ENCODE measurements around the gene CD72. TPM values are rescaled to one million over a fixed set of nuclear protein-coding genes. Genes with fewer than 3 reads are reported as not detected.

Gene CD72
- total RNA-seq, 1 donor from 2014 or later = 5.6 TPM

DNA sequence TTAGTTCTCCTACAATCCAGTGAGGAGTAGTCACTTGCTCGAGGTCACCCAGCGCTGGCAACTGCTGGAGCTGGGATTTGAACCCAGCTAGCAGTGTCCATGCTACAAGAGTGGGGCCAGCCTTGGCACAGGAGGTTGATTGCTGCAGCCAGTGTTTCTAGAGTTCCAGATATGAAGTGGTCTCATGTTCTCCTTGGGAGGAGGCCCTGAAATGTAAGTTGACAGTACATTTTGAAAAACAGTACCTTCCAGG lies 40.7 kb upstream of the CD72 start:
- intact Hi-C loops (cut with DNase I) = loop anchor here (2.0 to 10.0 kb wide), 3 partner anchors 33 to 156 kb away; partner anchors contain the start of genes HINT2 and SPAG8
- no peaks in the 10 kb centered on the region for H3K27me3 ChIP-seq
- peak overlapping the region; percentile 96 for H3K27ac ChIP-seq
- no peak for DNase-seq (ENCODE audit: extremely low spot score in 2 of 2)
- peak overlapping the region; percentile 84 to 97 for H3K4me3 ChIP-seq
- no peak for TF ChIP-seq POLR2A (IDR thresholded peaks at IDR 0.05)
- TF ChIP-seq, protein P1, sequence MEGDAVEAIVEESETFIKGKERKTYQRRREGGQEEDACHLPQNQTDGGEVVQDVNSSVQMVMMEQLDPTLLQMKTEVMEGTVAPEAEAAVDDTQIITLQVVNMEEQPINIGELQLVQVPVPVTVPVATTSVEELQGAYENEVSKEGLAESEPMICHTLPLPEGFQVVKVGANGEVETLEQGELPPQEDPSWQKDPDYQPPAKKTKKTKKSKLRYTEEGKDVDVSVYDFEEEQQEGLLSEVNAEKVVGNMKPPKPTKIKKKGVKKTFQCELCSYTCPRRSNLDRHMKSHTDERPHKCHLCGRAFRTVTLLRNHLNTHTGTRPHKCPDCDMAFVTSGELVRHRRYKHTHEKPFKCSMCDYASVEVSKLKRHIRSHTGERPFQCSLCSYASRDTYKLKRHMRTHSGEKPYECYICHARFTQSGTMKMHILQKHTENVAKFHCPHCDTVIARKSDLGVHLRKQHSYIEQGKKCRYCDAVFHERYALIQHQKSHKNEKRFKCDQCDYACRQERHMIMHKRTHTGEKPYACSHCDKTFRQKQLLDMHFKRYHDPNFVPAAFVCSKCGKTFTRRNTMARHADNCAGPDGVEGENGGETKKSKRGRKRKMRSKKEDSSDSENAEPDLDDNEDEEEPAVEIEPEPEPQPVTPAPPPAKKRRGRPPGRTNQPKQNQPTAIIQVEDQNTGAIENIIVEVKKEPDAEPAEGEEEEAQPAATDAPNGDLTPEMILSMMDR (IDR thresholded peaks at IDR 0.05) = no peak
- TF ChIP-seq POLR2AphosphoS5 (IDR thresholded peaks at IDR 0.05; ENCODE audit: insufficient read depth in 1 of 2, low read depth in 1 of 2) = no peak
- H3K4me1 ChIP-seq = peaks cover 18% of the 10 kb centered on the region
- no peaks in the 10 kb centered on the region for H3K9me3 ChIP-seq
- H3K36me3 ChIP-seq = peaks cover 0 to 11% of the 10 kb centered on the region in 2 donors

DNA sequence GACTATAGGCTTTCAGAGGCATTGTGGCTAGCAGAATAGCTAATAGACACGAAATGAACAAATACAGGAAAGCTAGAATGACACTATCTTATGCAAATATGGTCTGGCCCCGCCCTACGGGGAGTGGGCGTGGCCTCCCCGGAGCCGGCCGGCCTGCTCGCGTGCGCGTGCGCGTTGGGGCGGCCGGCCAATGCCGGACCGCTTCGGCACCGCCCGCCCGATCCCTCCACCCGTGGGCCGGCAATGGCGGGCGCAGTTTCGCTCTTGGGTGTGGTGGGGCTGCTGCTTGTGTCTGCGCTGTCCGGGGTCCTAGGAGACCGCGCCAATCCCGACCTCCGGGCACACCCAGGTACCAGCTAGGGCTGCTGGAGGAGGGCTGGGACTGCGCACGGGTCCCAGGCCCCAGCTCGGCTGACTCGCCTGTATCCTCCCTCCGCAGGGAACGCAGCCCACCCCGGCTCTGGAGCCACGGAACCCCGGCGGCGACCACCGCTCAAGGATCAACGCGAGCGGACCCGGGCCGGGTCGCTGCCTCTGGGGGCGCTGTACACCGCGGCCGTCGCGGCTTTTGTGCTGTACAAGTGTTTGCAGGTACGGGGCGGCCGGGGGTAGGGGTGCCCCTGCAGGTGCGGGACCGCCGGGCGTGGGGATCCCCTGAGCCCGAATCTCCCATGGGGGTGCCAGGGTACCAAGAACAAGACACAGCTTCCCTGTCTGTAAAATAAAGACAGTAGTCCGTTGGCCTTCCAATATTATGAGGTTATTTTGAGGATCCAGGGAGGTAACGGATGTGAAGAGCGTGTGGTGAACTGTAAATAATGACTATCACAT lies 40.1 kb upstream of the CD72 start, which contains the start of gene CCDC107:
Gene CCDC107 (plus strand): TSS at position 156 of the 831 bp plus-strand sequence. CDS start 88 bp downstream, at position 244.
- H3K27me3 ChIP-seq = no peaks in the 10 kb centered on the region
- no peak for DNase-seq (ENCODE audit: extremely low spot score in 2 of 2)
- H3K9me3 ChIP-seq = no peaks in the 10 kb centered on the region
- peaks cover 0 to 11% of the 10 kb centered on the region in 2 donors for H3K36me3 ChIP-seq
- peaks cover 18% of the 10 kb centered on the region for H3K4me1 ChIP-seq
- peak within 1 kb of the TSS; percentile 96 for H3K27ac ChIP-seq
- intact Hi-C loops (cut with DNase I) = loop anchor here (2.0 to 10.0 kb wide), 3 partner anchors 34 to 156 kb away; partner anchors contain the start of genes HINT2 and SPAG8
- peak within 1 kb of the TSS; percentile 84 to 97 for H3K4me3 ChIP-seq
- TF ChIP-seq POLR2A (IDR thresholded peaks at IDR 0.05) = peak; percentile 83 to 96
- TF ChIP-seq, protein P1 (IDR thresholded peaks at IDR 0.05) = peak in 2 of 3 experiments; percentile 31 to 63
- TF ChIP-seq POLR2AphosphoS5 (IDR thresholded peaks at IDR 0.05; ENCODE audit: insufficient read depth in 1 of 2, low read depth in 1 of 2) = peak in 1 of 2 donors; percentile 64

DNA sequence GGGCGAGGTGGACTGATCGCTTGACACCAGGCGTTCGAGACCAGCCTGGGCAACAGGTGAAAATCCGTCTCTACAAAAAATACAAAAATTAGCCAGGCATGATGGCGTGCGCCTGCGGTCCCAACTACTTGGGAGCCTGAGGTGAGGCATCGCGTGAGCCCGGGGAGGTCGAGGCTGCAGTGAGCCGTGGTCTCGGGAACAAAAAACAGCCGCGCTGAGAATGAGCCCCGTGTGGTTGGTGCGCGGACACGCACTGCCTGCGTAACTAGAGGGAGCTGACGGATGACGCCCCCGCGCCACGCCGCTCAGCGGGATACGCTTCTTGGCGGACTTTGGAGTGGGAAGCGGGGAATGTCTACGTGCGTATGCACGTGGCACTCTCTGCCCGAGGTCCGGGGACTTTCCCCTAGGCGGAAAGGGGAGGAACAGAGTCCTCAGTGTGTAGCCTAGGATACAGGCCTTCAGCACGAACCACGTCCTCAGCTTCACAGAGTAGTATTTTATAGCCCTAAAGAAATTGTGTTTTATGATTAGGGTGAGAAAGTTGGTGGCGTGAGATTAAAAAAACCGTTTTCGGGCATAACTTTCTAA lies 39.4 kb upstream of the CD72 start, which contains the start of gene RMRP:
Gene RMRP (minus strand): TSS at position 474 of the 591 bp plus-strand sequence.
- Histone ChIP-seq H3K27me3 (no peaks in the 10 kb centered on the region), H3K36me3 (peaks cover 0 to 11% of the 10 kb centered on the region in 2 donors), H3K4me1 (peaks cover 18% of the 10 kb centered on the region), H3K4me3 (peak within 1 kb of the TSS; percentile 84 to 97), H3K27ac (peak within 1 kb of the TSS; percentile 96), H3K9me3 (no peaks in the 10 kb centered on the region)
- intact Hi-C loops (cut with DNase I) = loop anchor here (2.0 to 10.0 kb wide), 3 partner anchors 35 to 157 kb away; partner anchors contain the start of genes HINT2 and SPAG8
- TF ChIP-seq, protein P1 (IDR thresholded peaks at IDR 0.05) = peak in 2 of 3 experiments; percentile 3 to 43
- TF ChIP-seq POLR2A (IDR thresholded peaks at IDR 0.05) = peak in 1 of 2 donors; percentile 59
- TF ChIP-seq POLR2AphosphoS5 (IDR thresholded peaks at IDR 0.05; ENCODE audit: insufficient read depth in 1 of 2, low read depth in 1 of 2) = peak; percentile 85 to 94
- DNase-seq (ENCODE audit: extremely low spot score in 2 of 2) = peak in 1 of 2 donors; percentile 99

DNA sequence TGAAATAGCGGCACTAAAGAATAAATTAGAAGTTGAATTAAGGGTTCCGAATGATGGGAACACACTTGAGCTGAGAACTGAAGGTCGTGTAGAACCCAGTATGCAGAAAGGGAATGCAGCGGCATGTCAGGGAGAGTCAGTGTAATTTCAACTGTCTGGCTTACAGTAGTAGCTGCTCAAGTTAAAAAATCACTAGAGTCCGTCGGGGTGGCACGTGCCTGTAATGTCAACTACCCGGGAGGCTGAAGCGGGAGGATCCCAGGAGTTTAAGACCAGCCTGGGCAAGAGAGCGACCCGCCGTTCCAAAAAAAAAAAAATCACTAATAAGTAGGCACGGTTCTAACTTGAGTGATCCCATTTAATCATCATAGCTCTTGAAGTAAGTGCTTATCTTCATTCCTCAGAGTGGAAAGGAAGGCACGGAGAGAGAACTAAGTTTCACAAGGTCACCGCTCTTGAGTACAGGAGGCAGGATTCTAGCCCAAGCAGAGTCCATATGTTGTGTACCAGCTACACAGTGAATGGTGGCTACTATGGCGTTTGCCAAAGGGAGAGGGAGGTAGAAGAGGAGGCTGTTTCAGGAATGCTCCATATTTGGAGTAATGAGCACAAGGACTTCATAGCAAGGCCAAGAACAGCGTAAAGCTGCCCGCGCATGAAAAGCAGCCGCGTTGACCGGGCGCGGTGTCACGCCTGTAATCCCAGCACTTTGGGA lies 38.8 kb upstream of the CD72 start:
- H3K36me3 ChIP-seq = peaks cover 0 to 11% of the 10 kb centered on the region in 2 donors
- H3K4me3 ChIP-seq = peak overlapping the region; percentile 47 to 97
- no peaks in the 10 kb centered on the region for H3K27me3 ChIP-seq
- intact Hi-C loops (cut with DNase I) = loop anchor here (5.0 to 10.0 kb wide), 2 partner anchors 35 to 158 kb away; partner anchors contain the start of genes HINT2 and SPAG8
- peaks cover 18% of the 10 kb centered on the region for H3K4me1 ChIP-seq
- DNase-seq (ENCODE audit: extremely low spot score in 2 of 2) = no peak
- H3K27ac ChIP-seq = peak overlapping the region; percentile 96
- no peaks in the 10 kb centered on the region for H3K9me3 ChIP-seq
- TF ChIP-seq POLR2A (IDR thresholded peaks at IDR 0.05) (no peak), POLR2AphosphoS5 (IDR thresholded peaks at IDR 0.05; ENCODE audit: insufficient read depth in 1 of 2, low read depth in 1 of 2) (no peak)
- TF ChIP-seq, protein P1 (IDR thresholded peaks at IDR 0.05) = no peak
